Activated CD8-positive, alpha-beta T cell treated with anti-CD3 and anti-CD28 coated beads, Interleukin-2, amount 10 ng/mL, durations not matched to agents 7 days and 5 days (primary cell): ENCODE data around the gene GRID2. TPM values are rescaled to one million over a fixed set of nuclear protein-coding genes. Genes with fewer than 3 reads are reported as not detected.
"Not testable (repeated sequence)": the region's sequence is repeated elsewhere in the genome, so short reads cannot be mapped to it uniquely, and the experiment has no call there.

ENCODE experiments used
- ATAC-seq: fragments of 150-1000 bp; cut with Tn5 transposase; one replicate; pipeline ENCODE4 v1.10.0; 2021; ENCODE audit warnings: moderate library complexity
- CTCF ChIA-PET: fragments of 350-600 bp; sonication (Branson Sonifier 250); formaldehyde crosslinking; loops from one replicate; lab custom pipeline; 2021; ENCODE audit warnings: antibody characterized with exemption; lab: Charles Lee
- POLR2A ChIA-PET: fragments of 350-600 bp; sonication (Branson Sonifier 250); formaldehyde crosslinking; loops from one replicate; lab custom pipeline; 2021; ENCODE audit warnings: antibody characterized with exemption; lab: Charles Lee
- DNase-seq: peaks from one replicate; pipeline ENCODE4 v3.0.0-alpha.2; 2020
- H3K27ac Mint-ChIP-seq: one replicate; pipeline ENCODE4 v1.8.0; 2021; ENCODE audit warnings: mild to moderate bottlenecking, mixed read lengths
- H3K27me3 Mint-ChIP-seq: one replicate; pipeline ENCODE4 v1.8.0; 2021; ENCODE audit warnings: low read depth, mixed read lengths
- H3K36me3 Mint-ChIP-seq: one replicate; pipeline ENCODE4 v1.8.0; 2021; ENCODE audit warnings: low read depth, mixed read lengths
- H3K4me1 Mint-ChIP-seq: one replicate; pipeline ENCODE4 v1.8.0; 2021; ENCODE audit warnings: low read depth, mixed read lengths
- H3K4me3 Mint-ChIP-seq: one replicate; pipeline ENCODE4 v1.8.0; 2021; ENCODE audit warnings: mild to moderate bottlenecking, mixed read lengths
- H3K9me3 Mint-ChIP-seq: one replicate; pipeline ENCODE4 v1.8.0; 2022; ENCODE audit warnings: mixed read lengths; ENCODE audit not compliant: insufficient read depth
- total RNA-seq, 2 experiments: library from RNA; stranded (reverse); gene quantifications; one replicate each; pipeline ENCODE4 v1.2.3, GENCODE V29; 2021

Gene GRID2
- total RNA-seq, 2 experiments from 2014 or later: not detected

- ATAC-seq: no peak
- Mint-ChIP-seq H3K27ac (no peak overlapping the region), H3K36me3 (no peaks in the 10 kb centered on the region), H3K4me3 (no peak overlapping the region), H3K9me3 (no peaks in the 10 kb centered on the region), H3K4me1 (no peaks in the 10 kb centered on the region), H3K27me3 (no peaks in the 10 kb centered on the region)
- POLR2A ChIA-PET: no interaction called here
- DNase-seq: no peak
- CTCF ChIA-PET: no interaction called here
Observed at GRCh38 chr4:92266521-92266920, 37.2 kb upstream of the GRID2 start.

DNA sequence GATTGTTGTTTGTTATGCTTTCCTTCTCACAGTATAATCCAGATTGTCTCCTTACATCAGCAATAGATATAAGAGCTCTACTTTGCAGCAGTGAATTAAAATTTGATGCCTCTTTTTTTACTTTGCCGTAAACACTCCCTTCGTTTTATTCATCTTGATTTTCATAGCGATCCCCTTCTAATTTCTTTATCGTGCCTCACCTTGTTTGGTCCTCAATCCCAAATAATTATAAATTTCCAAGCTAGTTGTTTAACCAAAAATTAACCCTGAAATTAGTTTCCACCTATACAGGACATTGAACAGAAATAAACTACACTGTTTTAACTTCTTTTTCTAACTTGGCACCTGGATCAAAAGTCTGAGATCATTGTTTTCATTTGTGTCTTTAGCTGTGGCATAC lies 35.1 kb upstream of the GRID2 start:
- Mint-ChIP-seq H3K9me3 (no peaks in the 10 kb centered on the region), H3K27ac (no peak overlapping the region), H3K4me3 (no peak overlapping the region), H3K4me1 (no peaks in the 10 kb centered on the region), H3K36me3 (no peaks in the 10 kb centered on the region), H3K27me3 (no peaks in the 10 kb centered on the region)
- no peak for DNase-seq
- no peak for ATAC-seq
- CTCF ChIA-PET: no interaction called here
- POLR2A ChIA-PET: no interaction called here

DNA sequence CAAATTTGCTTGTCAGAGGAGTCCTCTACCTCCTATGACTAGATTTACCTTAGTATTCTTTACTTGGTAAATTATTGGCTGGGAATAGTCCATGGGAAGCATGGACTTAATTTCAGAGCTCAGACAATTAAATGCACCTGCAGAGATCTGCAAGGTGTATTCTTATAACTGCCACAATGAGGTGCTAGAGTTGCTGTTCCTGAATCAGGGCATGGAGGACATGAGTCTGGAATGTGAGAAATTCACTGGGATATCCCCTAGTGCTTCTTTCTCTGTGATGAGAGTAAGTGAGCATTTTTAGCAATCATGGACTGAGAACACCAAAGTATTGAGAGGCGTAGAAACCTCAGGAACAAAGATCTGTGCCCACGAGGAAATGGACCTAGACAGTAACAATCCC lies 32.9 kb upstream of the GRID2 start:
- H3K4me3 Mint-ChIP-seq: no peak overlapping the region
- H3K4me1 Mint-ChIP-seq: no peaks in the 10 kb centered on the region
- DNase-seq (no peak), ATAC-seq (no peak)
- H3K27ac Mint-ChIP-seq: no peak overlapping the region
- POLR2A ChIA-PET: no interaction called here
- no peaks in the 10 kb centered on the region for H3K9me3 Mint-ChIP-seq
- CTCF ChIA-PET: no interaction called here
- H3K27me3 Mint-ChIP-seq: no peaks in the 10 kb centered on the region
- no peaks in the 10 kb centered on the region for H3K36me3 Mint-ChIP-seq

GRCh38 chr4:92271551-92271950 lies 32.2 kb upstream of the GRID2 start:
- CTCF ChIA-PET, H3K36me3 Mint-ChIP-seq, DNase-seq, H3K9me3 Mint-ChIP-seq, H3K27me3 Mint-ChIP-seq, H3K4me3 Mint-ChIP-seq, POLR2A ChIA-PET, H3K4me1 Mint-ChIP-seq, H3K27ac Mint-ChIP-seq, ATAC-seq: not testable (repeated sequence)

- H3K36me3 Mint-ChIP-seq, H3K4me3 Mint-ChIP-seq, CTCF ChIA-PET, POLR2A ChIA-PET, H3K27ac Mint-ChIP-seq, H3K27me3 Mint-ChIP-seq, ATAC-seq, DNase-seq, H3K4me1 Mint-ChIP-seq, H3K9me3 Mint-ChIP-seq: not testable (repeated sequence)
Observed at GRCh38 chr4:92277057-92277881, 26.5 kb upstream of the GRID2 start.

DNA sequence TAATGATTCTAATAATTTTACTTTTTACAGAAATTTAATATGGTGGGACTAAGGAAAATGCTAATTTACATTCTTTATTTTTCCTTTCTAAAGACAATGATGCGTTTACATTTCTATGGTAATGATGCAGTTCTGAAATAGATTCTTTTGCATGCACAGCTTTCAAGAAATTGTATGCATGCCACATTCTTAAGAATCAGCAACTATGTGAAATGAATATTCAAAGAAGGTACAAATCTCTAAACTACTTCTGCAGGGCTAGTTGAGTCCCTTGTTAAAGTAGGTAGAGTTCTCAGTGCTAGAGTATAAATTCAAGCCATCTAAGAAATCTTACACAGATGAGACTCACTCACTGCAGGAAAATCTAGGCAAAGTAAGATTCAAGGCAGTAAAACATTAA lies 24.5 kb upstream of the GRID2 start:
- Mint-ChIP-seq H3K4me1 (no peaks in the 10 kb centered on the region), H3K27me3 (no peaks in the 10 kb centered on the region), H3K9me3 (no peaks in the 10 kb centered on the region), H3K27ac (no peak overlapping the region), H3K36me3 (no peaks in the 10 kb centered on the region), H3K4me3 (no peak overlapping the region)
- DNase-seq (no peak), ATAC-seq (no peak)
- POLR2A ChIA-PET: no interaction called here
- CTCF ChIA-PET: no interaction called here

DNA sequence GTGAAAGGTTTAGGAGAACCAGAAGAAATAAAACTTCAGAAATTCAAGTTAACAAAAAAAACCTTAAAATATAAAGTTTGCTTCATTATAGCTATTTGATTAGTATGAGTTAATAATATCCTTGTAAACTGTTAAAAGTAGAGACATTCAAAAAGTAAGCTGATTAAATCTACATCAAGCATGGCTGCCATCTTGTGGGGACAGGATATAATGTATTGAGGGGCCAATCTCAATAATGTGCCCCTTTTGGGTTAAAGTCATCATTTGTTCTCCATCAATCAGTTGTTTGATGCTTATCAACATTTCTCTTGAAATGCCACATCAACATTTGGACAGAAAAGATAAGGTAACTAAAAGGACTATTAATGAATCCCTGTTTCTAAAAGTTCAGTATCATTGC lies 4.6 kb upstream of the GRID2 start:
- CTCF ChIA-PET: no interaction called here
- no peak overlapping the region for H3K27ac Mint-ChIP-seq
- no peak for DNase-seq
- POLR2A ChIA-PET: no interaction called here
- H3K9me3 Mint-ChIP-seq: no peaks in the 10 kb centered on the region
- no peaks in the 10 kb centered on the region for H3K36me3 Mint-ChIP-seq
- H3K4me1 Mint-ChIP-seq: no peaks in the 10 kb centered on the region
- H3K27me3 Mint-ChIP-seq: peaks cover 10% of the 10 kb centered on the region
- ATAC-seq: no peak
- no peak overlapping the region for H3K4me3 Mint-ChIP-seq

GRCh38 chr4:92304121-92304520 lies 355 bp downstream of the GRID2 start:
- H3K4me3 Mint-ChIP-seq: no peak overlapping the region
- no peak for ATAC-seq
- ChIA-PET POLR2A (no interaction called here), CTCF (no interaction called here)
- H3K9me3 Mint-ChIP-seq: no peaks in the 10 kb centered on the region
- H3K27ac Mint-ChIP-seq: no peak overlapping the region
- peaks cover 30% of the 10 kb centered on the region for H3K27me3 Mint-ChIP-seq
- DNase-seq: no peak
- H3K36me3 Mint-ChIP-seq: no peaks in the 10 kb centered on the region
- peaks cover 5% of the 10 kb centered on the region for H3K4me1 Mint-ChIP-seq

DNA sequence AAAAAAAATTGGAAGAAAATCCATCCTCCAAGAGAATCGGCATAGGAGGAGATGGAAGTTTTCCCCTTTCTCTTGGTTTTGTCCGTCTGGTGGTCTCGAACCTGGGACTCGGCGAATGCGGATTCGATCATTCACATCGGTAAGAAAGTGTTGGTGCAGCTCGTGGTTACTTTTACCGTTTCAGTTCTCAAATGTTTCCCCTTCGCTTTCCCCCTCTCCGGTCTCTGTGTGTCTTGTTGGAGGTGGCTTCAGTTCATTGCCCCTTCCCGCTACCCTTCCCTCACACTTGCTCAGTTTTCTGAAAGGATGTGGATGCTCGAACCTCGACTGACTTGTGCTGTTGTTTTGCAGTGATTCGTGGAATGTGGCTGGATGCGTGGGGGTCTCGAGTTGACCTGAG lies 840 bp downstream of the GRID2 start:
- Mint-ChIP-seq H3K4me3 (no peak overlapping the region), H3K4me1 (peaks cover 5% of the 10 kb centered on the region), H3K36me3 (no peaks in the 10 kb centered on the region), H3K9me3 (no peaks in the 10 kb centered on the region), H3K27ac (no peak overlapping the region), H3K27me3 (peaks cover 30% of the 10 kb centered on the region)
- ChIA-PET CTCF (no interaction called here), POLR2A (no interaction called here)
- DNase-seq (no peak), ATAC-seq (no peak)

GRCh38 chr4:92305148-92305877 lies 1.5 kb downstream of the GRID2 start:
- ChIA-PET POLR2A (no interaction called here), CTCF (no interaction called here)
- Mint-ChIP-seq H3K27me3 (peaks cover 30% of the 10 kb centered on the region), H3K9me3 (no peaks in the 10 kb centered on the region), H3K4me3 (no peak overlapping the region), H3K4me1 (peaks cover 5% of the 10 kb centered on the region), H3K36me3 (no peaks in the 10 kb centered on the region), H3K27ac (no peak overlapping the region)
- no peak for DNase-seq
- no peak for ATAC-seq

DNA sequence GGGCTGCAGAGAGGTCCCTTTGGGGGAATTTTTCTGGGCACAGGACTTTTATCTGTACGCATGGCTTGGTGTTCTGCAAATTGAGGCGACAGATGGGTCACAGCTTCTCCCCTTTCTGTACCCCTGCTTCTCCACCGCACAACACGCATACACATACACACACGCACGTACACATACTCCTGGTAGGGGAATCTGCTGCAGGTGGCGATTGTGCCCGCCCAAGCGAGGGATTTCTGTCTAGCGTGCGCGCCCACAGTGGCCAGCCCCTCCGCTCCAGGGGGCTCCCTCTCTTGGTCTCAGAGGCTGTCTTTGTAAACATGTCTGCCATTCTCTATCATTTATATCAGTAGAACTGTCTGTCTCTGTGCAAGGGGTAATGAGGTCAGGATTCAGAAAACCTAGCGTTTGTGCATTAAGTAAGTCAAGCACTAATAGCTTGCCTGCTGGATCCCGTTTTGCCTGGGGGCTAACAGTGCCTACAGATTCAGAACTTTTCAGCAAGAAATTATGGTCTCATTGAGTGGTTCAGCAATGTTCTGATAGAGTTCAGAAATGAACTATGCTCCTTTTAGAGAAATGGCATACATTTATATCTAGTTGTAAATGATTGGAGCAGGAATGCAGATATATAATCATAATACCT lies 2.2 kb downstream of the GRID2 start:
- CTCF ChIA-PET: no interaction called here
- H3K36me3 Mint-ChIP-seq: no peaks in the 10 kb centered on the region
- H3K4me3 Mint-ChIP-seq: no peak overlapping the region
- H3K4me1 Mint-ChIP-seq: peaks cover 5% of the 10 kb centered on the region
- H3K27ac Mint-ChIP-seq: no peak overlapping the region
- DNase-seq (no peak), ATAC-seq (no peak)
- POLR2A ChIA-PET: no interaction called here
- no peaks in the 10 kb centered on the region for H3K9me3 Mint-ChIP-seq
- peaks cover 30% of the 10 kb centered on the region for H3K27me3 Mint-ChIP-seq

DNA sequence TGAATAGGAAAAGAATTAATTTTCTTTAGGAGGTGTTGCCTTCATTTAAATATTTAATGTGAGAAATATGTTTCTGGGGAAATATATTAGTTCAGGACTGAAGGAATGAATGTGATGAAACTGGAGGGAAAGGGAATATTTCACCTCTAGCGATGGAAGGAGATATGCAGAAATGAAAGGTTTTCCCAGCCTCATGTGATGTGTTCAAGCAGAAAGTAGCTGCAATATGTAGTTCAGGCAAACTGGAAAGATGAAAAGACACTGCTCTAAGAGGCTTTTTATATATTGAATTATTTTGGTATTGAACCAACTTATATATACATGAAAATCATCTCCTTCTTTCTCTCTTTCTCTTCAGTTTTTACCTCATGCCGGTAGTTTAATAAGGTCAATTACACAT lies 3.4 kb downstream of the GRID2 start:
- Mint-ChIP-seq H3K36me3 (no peaks in the 10 kb centered on the region), H3K27me3 (peaks cover 30% of the 10 kb centered on the region), H3K9me3 (no peaks in the 10 kb centered on the region), H3K4me3 (no peak overlapping the region), H3K27ac (no peak overlapping the region), H3K4me1 (peaks cover 5% of the 10 kb centered on the region)
- POLR2A ChIA-PET: no interaction called here
- DNase-seq (no peak), ATAC-seq (no peak)
- CTCF ChIA-PET: no interaction called here
